ENCODE data around the gene RASL10A. TPM values are rescaled to one million over a fixed set of nuclear protein-coding genes. Genes with fewer than 3 reads are reported as not detected.

The RASL10A gene
- total RNA-seq, 2 donors from 2014 or later, result 0.42 to 1.3 TPM

GRCh38 chr22:29306175-29306834, 9.2 kb downstream of the RASL10A start, which contains the start of gene GAS2L1:
Gene GAS2L1 (plus strand): TSS chr22:29306650. CDS start chr22:29308106, 1,456 bp downstream.
- Histone ChIP-seq H3K4me1 (peaks cover 25% of the 10 kb centered on the region), H3K9ac (ENCODE audit: low read depth in 2 of 2, low read length in 2 of 2) (peak within 1 kb of the TSS; percentile 73 to 81), H3K4me3 (peak within 1 kb of the TSS; percentile 96), H3K9me3 (no peaks in the 10 kb centered on the region), H3K36me3 (no peaks in the 10 kb centered on the region), H3K27me3 (no peaks in the 10 kb centered on the region), H3K27ac (peak within 1 kb of the TSS; percentile 54)
- peak; percentile 90 for DNase-seq
- intact Hi-C loops (cut with DNase I), result no loop called here
- peak; percentile 54 for TF ChIP-seq CTCF (IDR thresholded peaks at IDR 0.05)

- H3K9me3 ChIP-seq, result no peaks in the 10 kb centered on the region
- H3K36me3 ChIP-seq, result no peaks in the 10 kb centered on the region
- no peak for TF ChIP-seq CTCF (IDR thresholded peaks at IDR 0.05)
- H3K9ac ChIP-seq (ENCODE audit: low read depth in 2 of 2, low read length in 2 of 2), result no peak overlapping the region
- DNase-seq, result no peak
- H3K27ac ChIP-seq, result no peak overlapping the region
- intact Hi-C loops (cut with DNase I), result no loop called here
- no peak overlapping the region for H3K4me3 ChIP-seq
- peaks cover 22% of the 10 kb centered on the region for H3K4me1 ChIP-seq
- no peaks in the 10 kb centered on the region for H3K27me3 ChIP-seq
Observed at GRCh38 chr22:29305836-29306174, 9.7 kb downstream of the RASL10A start.

- H3K4me1 ChIP-seq, result no peaks in the 10 kb centered on the region
- no peak for TF ChIP-seq CTCF (IDR thresholded peaks at IDR 0.05)
- H3K36me3 ChIP-seq, result peaks cover 19% of the 10 kb centered on the region
- H3K27ac ChIP-seq, result no peak overlapping the region
- H3K4me3 ChIP-seq, result no peak overlapping the region
- intact Hi-C loops (cut with DNase I), result no loop called here
- peak overlapping the region in 1 of 2 donors; percentile 26 for H3K9ac ChIP-seq (ENCODE audit: low read depth in 2 of 2, low read length in 2 of 2)
- no peaks in the 10 kb centered on the region for H3K27me3 ChIP-seq
- no peaks in the 10 kb centered on the region for H3K9me3 ChIP-seq
- DNase-seq, result no peak
Observed at GRCh38 chr22:29302681-29303465, 12.6 kb downstream of the RASL10A start.

GRCh38 chr22:29302402-29302680, 13.2 kb downstream of the RASL10A start:
- Histone ChIP-seq H3K9ac (ENCODE audit: low read depth in 2 of 2, low read length in 2 of 2) (peak overlapping the region in 1 of 2 donors; percentile 26), H3K36me3 (peaks cover 24% of the 10 kb centered on the region), H3K4me1 (no peaks in the 10 kb centered on the region), H3K27ac (no peak overlapping the region), H3K9me3 (no peaks in the 10 kb centered on the region), H3K4me3 (no peak overlapping the region), H3K27me3 (no peaks in the 10 kb centered on the region)
- TF ChIP-seq CTCF (IDR thresholded peaks at IDR 0.05), result no peak
- intact Hi-C loops (cut with DNase I), result no loop called here
- no peak for DNase-seq

- Histone ChIP-seq H3K36me3 (peaks cover 29% of the 10 kb centered on the region), H3K27me3 (no peaks in the 10 kb centered on the region), H3K9ac (ENCODE audit: low read depth in 2 of 2, low read length in 2 of 2) (peak overlapping the region in 1 of 2 donors; percentile 26), H3K4me1 (no peaks in the 10 kb centered on the region), H3K27ac (no peak overlapping the region), H3K4me3 (no peak overlapping the region), H3K9me3 (no peaks in the 10 kb centered on the region)
- intact Hi-C loops (cut with DNase I), result no loop called here
- no peak for TF ChIP-seq CTCF (IDR thresholded peaks at IDR 0.05)
- DNase-seq, result no peak
Observed at GRCh38 chr22:29301716-29302401, 13.6 kb downstream of the RASL10A start.
